ENCODE data around the gene MISP.

The MISP gene

GRCh38 chr19:752652-753517 lies 2.0 kb downstream of the MISP start:
- Histone ChIP-seq H3K79me2 (ENCODE audit: insufficient read depth, low read length) (no peaks in the 10 kb centered on the region), H3K4me3 (ENCODE audit: low read depth, low read length, poor library complexity, severe bottlenecking) (no peak overlapping the region), H3K9ac (ENCODE audit: low read length) (no peak overlapping the region), H3F3A (ENCODE audit: insufficient read depth, low read length) (no peaks in the 10 kb centered on the region), H3K36me3 (ENCODE audit: insufficient read depth, low read length) (no peaks in the 10 kb centered on the region), H3K27me3 (ENCODE audit: insufficient read depth, low read length) (peaks cover 5% of the 10 kb centered on the region; the same call in 1 of the 2 replicates), H3K4me1 (ENCODE audit: insufficient read depth, low read length, severe bottlenecking) (no peaks in the 10 kb centered on the region), H3K9me3 (ENCODE audit: low read length) (no peaks in the 10 kb centered on the region), H4K20me1 (ENCODE audit: insufficient read depth, low read length) (no peaks in the 10 kb centered on the region), H3K9me2 (ENCODE audit: low read depth, low read length) (no peaks in the 10 kb centered on the region), H3K4me2 (ENCODE audit: low read length) (no peak overlapping the region), H2AFZ (ENCODE audit: low read length) (no peak overlapping the region), H3K27ac (ENCODE audit: low read depth, low read length, poor library complexity, severe bottlenecking) (no peak overlapping the region)
- TF ChIP-seq CTCF (IDR thresholded peaks at IDR 0.05; ENCODE audit: low read length) (no peak), EZH2 (IDR thresholded peaks at IDR 0.05; ENCODE audit: borderline replicate concordance, low read length) (no peak)

GRCh38 chr19:754530-754929 lies 3.6 kb downstream of the MISP start:
- Histone ChIP-seq H3K9me3 (ENCODE audit: low read length) (peaks cover 6% of the 10 kb centered on the region; the same call in 1 of the 2 replicates), H3K9me2 (ENCODE audit: low read depth, low read length) (no peaks in the 10 kb centered on the region), H3K4me2 (ENCODE audit: low read length) (no peak overlapping the region), H4K20me1 (ENCODE audit: insufficient read depth, low read length) (no peaks in the 10 kb centered on the region), H3K9ac (ENCODE audit: low read length) (no peak overlapping the region), H3K27ac (ENCODE audit: low read depth, low read length, poor library complexity, severe bottlenecking) (no peak overlapping the region), H2AFZ (ENCODE audit: low read length) (no peak overlapping the region), H3F3A (ENCODE audit: insufficient read depth, low read length) (no peaks in the 10 kb centered on the region), H3K79me2 (ENCODE audit: insufficient read depth, low read length) (no peaks in the 10 kb centered on the region), H3K36me3 (ENCODE audit: insufficient read depth, low read length) (no peaks in the 10 kb centered on the region), H3K4me3 (ENCODE audit: low read depth, low read length, poor library complexity, severe bottlenecking) (no peak overlapping the region), H3K4me1 (ENCODE audit: insufficient read depth, low read length, severe bottlenecking) (no peaks in the 10 kb centered on the region), H3K27me3 (ENCODE audit: insufficient read depth, low read length) (peaks cover 5% of the 10 kb centered on the region; the same call in 1 of the 2 replicates)
- TF ChIP-seq EZH2 (IDR thresholded peaks at IDR 0.05; ENCODE audit: borderline replicate concordance, low read length): no peak
- TF ChIP-seq CTCF (IDR thresholded peaks at IDR 0.05; ENCODE audit: low read length): no peak

- Histone ChIP-seq H3K27ac (ENCODE audit: low read depth, low read length, poor library complexity, severe bottlenecking) (no peak overlapping the region), H3F3A (ENCODE audit: insufficient read depth, low read length) (no peaks in the 10 kb centered on the region), H2AFZ (ENCODE audit: low read length) (no peak overlapping the region), H3K4me3 (ENCODE audit: low read depth, low read length, poor library complexity, severe bottlenecking) (no peak overlapping the region), H3K4me1 (ENCODE audit: insufficient read depth, low read length, severe bottlenecking) (no peaks in the 10 kb centered on the region), H3K9ac (ENCODE audit: low read length) (no peak overlapping the region), H3K79me2 (ENCODE audit: insufficient read depth, low read length) (no peaks in the 10 kb centered on the region), H4K20me1 (ENCODE audit: insufficient read depth, low read length) (no peaks in the 10 kb centered on the region), H3K36me3 (ENCODE audit: insufficient read depth, low read length) (no peaks in the 10 kb centered on the region), H3K9me3 (ENCODE audit: low read length) (peaks cover 6% of the 10 kb centered on the region; the same call in 1 of the 2 replicates), H3K9me2 (ENCODE audit: low read depth, low read length) (no peaks in the 10 kb centered on the region), H3K4me2 (ENCODE audit: low read length) (no peak overlapping the region), H3K27me3 (ENCODE audit: insufficient read depth, low read length) (peaks cover 5% of the 10 kb centered on the region; the same call in 1 of the 2 replicates)
- no peak for TF ChIP-seq CTCF (IDR thresholded peaks at IDR 0.05; ENCODE audit: low read length)
- TF ChIP-seq EZH2 (IDR thresholded peaks at IDR 0.05; ENCODE audit: borderline replicate concordance, low read length): no peak
These were observed 4.2 kb downstream of the MISP start for GRCh38 chr19:755063-755462.

Data from OCI-LY1 (cell line).